ENCODE measurements around the gene IYD.

IYD gene, protein sequence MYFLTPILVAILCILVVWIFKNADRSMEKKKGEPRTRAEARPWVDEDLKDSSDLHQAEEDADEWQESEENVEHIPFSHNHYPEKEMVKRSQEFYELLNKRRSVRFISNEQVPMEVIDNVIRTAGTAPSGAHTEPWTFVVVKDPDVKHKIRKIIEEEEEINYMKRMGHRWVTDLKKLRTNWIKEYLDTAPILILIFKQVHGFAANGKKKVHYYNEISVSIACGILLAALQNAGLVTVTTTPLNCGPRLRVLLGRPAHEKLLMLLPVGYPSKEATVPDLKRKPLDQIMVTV

DNA sequence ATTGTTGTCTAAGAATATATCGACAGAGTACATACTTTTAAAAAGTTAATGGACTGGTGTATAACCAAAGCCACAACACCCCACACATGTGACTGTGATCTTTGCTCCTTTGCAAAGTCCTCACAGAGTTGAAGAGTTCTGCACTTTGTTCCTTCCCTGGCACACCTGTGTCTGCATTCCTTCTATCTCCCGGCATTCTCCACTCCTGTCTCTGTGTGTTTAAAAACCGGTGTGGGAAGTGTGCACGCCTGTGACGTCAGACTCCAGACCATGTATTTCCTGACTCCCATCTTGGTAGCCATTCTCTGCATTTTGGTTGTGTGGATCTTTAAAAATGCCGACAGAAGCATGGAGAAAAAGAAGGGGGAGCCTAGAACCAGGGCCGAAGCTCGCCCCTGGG, at the start of gene IYD:
IYD (plus strand) TSS at position 251 of the 400 bp plus-strand sequence; CDS start at position 271, 20 bp downstream.
- CTCF ChIA-PET, result no interaction called here
- no peak for TF ChIP-seq LEF1 (IDR thresholded peaks at IDR 0.05; ENCODE audit: borderline replicate concordance)
- POLR2A ChIA-PET, result no interaction called here
- no peak for DNase-seq (ENCODE audit: extremely low spot score)

DNA sequence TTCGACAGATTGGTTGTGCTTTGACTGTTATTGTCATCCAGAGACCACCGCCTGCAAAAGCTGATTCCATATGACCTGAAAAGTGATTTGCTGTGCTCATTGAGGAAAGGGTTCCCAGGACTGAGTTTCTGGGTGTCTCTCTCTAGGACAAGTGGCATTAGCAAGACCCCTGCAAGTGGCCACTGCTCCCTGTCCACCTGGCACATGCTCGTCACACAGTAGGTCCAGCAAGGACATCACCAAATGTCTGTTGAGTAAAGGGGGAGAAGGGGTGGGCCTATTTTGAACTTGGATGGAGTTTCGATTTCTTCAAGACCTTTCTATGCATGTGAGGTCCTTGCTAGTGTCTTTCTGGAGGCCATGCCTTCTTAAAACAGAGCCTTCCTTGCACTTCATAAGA, 48.9 kb upstream of the IYD start:
- TF ChIP-seq ZNF384 (IDR thresholded peaks at IDR 0.05) (no peak), TARDBP (IDR thresholded peaks at IDR 0.05) (no peak), SP1 (IDR thresholded peaks at IDR 0.05) (no peak), BHLHE40 (IDR thresholded peaks at IDR 0.05; ENCODE audit: borderline replicate concordance) (no peak), FOXK2 (IDR thresholded peaks at IDR 0.05) (no peak), FOXA1 (IDR thresholded peaks at IDR 0.05) (no peak), L3MBTL2 (conservative IDR thresholded peaks at IDR 0.05) (no peak), CTBP1 (IDR thresholded peaks at IDR 0.05; ENCODE audit: borderline replicate concordance) (no peak), HDGF (IDR thresholded peaks at IDR 0.05; ENCODE audit: borderline replicate concordance) (no peak), FOXM1 (IDR thresholded peaks at IDR 0.05; ENCODE audit: borderline replicate concordance) (no peak), NFRKB (IDR thresholded peaks at IDR 0.05) (no peak), ARNT (IDR thresholded peaks at IDR 0.05) (no peak), SUZ12 (IDR thresholded peaks at IDR 0.05) (no peak)
- TF ChIP-seq, protein P1, sequence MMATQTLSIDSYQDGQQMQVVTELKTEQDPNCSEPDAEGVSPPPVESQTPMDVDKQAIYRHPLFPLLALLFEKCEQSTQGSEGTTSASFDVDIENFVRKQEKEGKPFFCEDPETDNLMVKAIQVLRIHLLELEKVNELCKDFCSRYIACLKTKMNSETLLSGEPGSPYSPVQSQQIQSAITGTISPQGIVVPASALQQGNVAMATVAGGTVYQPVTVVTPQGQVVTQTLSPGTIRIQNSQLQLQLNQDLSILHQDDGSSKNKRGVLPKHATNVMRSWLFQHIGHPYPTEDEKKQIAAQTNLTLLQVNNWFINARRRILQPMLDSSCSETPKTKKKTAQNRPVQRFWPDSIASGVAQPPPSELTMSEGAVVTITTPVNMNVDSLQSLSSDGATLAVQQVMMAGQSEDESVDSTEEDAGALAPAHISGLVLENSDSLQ (IDR thresholded peaks at IDR 0.05), result no peak
- CTCF ChIA-PET, result interaction anchor here (0.9 kb wide), 1 partner anchor 239 kb away, joined by 3 read pairs; no protein-coding TSS in a partner anchor
- DNase-seq (ENCODE audit: extremely low spot score), result no peak
- POLR2A ChIA-PET, result no interaction called here

DNA sequence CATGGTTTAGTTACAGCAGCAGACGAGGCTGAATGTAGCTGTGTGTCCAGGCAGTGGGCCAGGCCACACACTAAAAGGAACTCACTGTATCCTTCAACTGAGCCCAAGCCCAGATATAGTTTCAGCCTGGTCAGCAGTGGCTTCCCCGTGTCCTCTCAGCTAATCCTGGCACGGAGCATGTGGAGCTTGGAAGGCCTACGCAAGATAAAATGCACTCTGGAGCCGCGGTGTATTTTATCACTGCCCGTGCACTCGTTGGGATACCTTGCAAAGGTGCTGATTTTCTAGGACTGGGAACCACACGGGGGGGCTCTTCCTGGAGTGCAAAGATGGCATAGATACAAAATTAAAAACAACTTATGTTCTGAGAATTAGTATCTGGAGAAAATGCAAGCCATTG, 48.4 kb upstream of the IYD start:
- ChIA-PET CTCF (no interaction called here), POLR2A (no interaction called here)
- TF ChIP-seq TARDBP (IDR thresholded peaks at IDR 0.05) (no peak), HDGF (IDR thresholded peaks at IDR 0.05; ENCODE audit: borderline replicate concordance) (no peak), ZNF384 (IDR thresholded peaks at IDR 0.05) (no peak)
- no peak for DNase-seq (ENCODE audit: extremely low spot score)

DNA sequence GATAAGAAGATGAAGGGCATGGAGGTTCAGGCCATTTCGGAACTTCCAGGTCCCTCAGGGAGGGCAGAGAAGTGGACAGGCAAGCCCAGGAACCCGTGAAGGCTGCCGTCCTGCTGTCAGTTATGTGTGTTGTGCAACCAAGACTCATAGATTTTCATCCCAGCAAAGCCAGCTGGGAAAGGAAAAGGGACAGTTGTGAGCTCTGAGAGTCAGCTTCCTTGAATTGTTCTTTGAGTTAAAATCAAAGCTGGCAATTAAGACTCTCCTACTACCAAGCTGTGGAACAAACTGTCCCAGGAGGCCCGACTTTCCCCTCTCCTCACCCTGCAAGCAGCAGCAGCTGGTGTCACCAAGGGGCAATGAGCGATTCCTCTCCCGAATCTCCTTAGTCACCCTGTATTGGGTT, 46.3 kb upstream of the IYD start:
- ChIA-PET POLR2A (no interaction called here), CTCF (interaction anchor here (1.1 kb wide), 1 partner anchor 247 kb away, joined by 3 read pairs; no protein-coding TSS in a partner anchor)
- DNase-seq (ENCODE audit: extremely low spot score), result no peak
- TF ChIP-seq FOXM1 (IDR thresholded peaks at IDR 0.05; ENCODE audit: borderline replicate concordance), result no peak
- TF ChIP-seq HDGF (IDR thresholded peaks at IDR 0.05; ENCODE audit: borderline replicate concordance), result no peak
- TF ChIP-seq FOXA1 (IDR thresholded peaks at IDR 0.05), result no peak
- TF ChIP-seq LEF1 (IDR thresholded peaks at IDR 0.05; ENCODE audit: borderline replicate concordance), result no peak
- no peak for TF ChIP-seq SP1 (IDR thresholded peaks at IDR 0.05)
- TF ChIP-seq TARDBP (IDR thresholded peaks at IDR 0.05), result no peak
- no peak for TF ChIP-seq FOXK2 (IDR thresholded peaks at IDR 0.05)
- no peak for TF ChIP-seq SUZ12 (IDR thresholded peaks at IDR 0.05)
- no peak for TF ChIP-seq BHLHE40 (IDR thresholded peaks at IDR 0.05; ENCODE audit: borderline replicate concordance)
- no peak for TF ChIP-seq NFRKB (IDR thresholded peaks at IDR 0.05)
- no peak for TF ChIP-seq ELF4 (IDR thresholded peaks at IDR 0.05)
- TF ChIP-seq, protein P1 (IDR thresholded peaks at IDR 0.05), result no peak
- TF ChIP-seq ARNT (IDR thresholded peaks at IDR 0.05), result no peak
- TF ChIP-seq ZNF384 (IDR thresholded peaks at IDR 0.05), result no peak
- no peak for TF ChIP-seq CTBP1 (IDR thresholded peaks at IDR 0.05; ENCODE audit: borderline replicate concordance)
- no peak for TF ChIP-seq L3MBTL2 (conservative IDR thresholded peaks at IDR 0.05)

DNA sequence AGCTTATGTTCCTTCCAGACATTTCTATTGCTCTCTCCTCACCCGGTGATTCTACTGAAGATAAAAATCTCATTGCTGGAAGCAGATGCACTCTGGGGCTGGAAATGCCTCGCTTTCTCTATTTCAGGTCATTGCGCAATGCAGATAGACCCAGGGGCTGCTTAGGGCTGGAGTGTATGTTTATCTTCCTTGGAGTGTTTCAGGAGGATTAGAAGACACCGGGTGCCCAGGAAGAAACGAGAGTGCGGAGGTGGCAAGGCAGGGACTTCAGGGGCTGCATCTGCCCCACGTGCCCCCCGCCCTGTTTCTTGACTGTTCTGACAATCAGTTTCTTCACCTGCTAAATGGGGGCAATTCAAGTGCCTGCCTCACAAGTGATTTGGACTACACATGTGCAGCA, 45.6 kb upstream of the IYD start:
- DNase-seq (ENCODE audit: extremely low spot score), result no peak
- CTCF ChIA-PET, result no interaction called here
- POLR2A ChIA-PET, result no interaction called here
- TF ChIP-seq ARNT (IDR thresholded peaks at IDR 0.05), result no peak

DNA sequence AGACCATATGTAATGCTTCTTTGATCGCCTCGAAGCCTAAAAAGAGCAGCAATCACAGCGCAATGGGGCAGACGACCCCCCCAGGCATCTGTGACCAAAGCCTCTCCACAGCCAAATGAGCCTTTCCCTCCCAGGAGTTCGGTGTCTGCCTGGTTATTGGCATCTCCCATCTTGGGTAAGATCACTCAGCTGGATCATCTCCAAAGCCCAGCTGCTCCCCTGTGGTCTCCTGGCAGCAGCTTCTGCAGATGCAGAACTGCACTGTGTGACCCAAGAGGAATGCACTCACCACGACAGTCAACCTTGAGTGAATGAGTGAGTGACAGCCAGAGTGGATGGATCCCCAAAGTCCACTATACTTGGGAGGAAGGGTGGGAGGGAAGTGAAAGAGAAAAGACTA, 44.8 kb upstream of the IYD start:
- no peak for DNase-seq (ENCODE audit: extremely low spot score)
- no peak for TF ChIP-seq FOXM1 (IDR thresholded peaks at IDR 0.05; ENCODE audit: borderline replicate concordance)
- no peak for TF ChIP-seq ARNT (IDR thresholded peaks at IDR 0.05)
- TF ChIP-seq BHLHE40 (IDR thresholded peaks at IDR 0.05; ENCODE audit: borderline replicate concordance), result no peak
- no peak for TF ChIP-seq SUZ12 (IDR thresholded peaks at IDR 0.05)
- no peak for TF ChIP-seq SP1 (IDR thresholded peaks at IDR 0.05)
- TF ChIP-seq FOXA1 (IDR thresholded peaks at IDR 0.05), result no peak
- no peak for TF ChIP-seq ZNF384 (IDR thresholded peaks at IDR 0.05)
- no peak for TF ChIP-seq L3MBTL2 (conservative IDR thresholded peaks at IDR 0.05)
- no peak for TF ChIP-seq CTBP1 (IDR thresholded peaks at IDR 0.05; ENCODE audit: borderline replicate concordance)
- TF ChIP-seq FOXK2 (IDR thresholded peaks at IDR 0.05), result no peak
- TF ChIP-seq, protein P1 (IDR thresholded peaks at IDR 0.05), result no peak
- no peak for TF ChIP-seq LEF1 (IDR thresholded peaks at IDR 0.05; ENCODE audit: borderline replicate concordance)
- no peak for TF ChIP-seq NFRKB (IDR thresholded peaks at IDR 0.05)
- TF ChIP-seq HDGF (IDR thresholded peaks at IDR 0.05; ENCODE audit: borderline replicate concordance), result no peak
- TF ChIP-seq ELF4 (IDR thresholded peaks at IDR 0.05), result no peak
- no peak for TF ChIP-seq TARDBP (IDR thresholded peaks at IDR 0.05)
- ChIA-PET POLR2A (interaction anchor here (1.4 kb wide), 1 partner anchor 181 kb away, joined by 4 read pairs; the partner anchor contains the start of gene PPP1R14C), CTCF (no interaction called here)

All from HEK293T (cell line).